BLaER1 treated with 17β-estradiol and CSF1 and Interleukin-3, amounts not matched to agents 10 nM and 100 nM (cell line): ENCODE measurements around the gene KLK2.
A peak's percentile ranks its signal among the peaks of the same experiment; 100 is the strongest.

Source experiments
- H3K27ac ChIP-seq, 11 experiments: shearing (Covaris generic); formaldehyde crosslinking; 2 replicates each; pipeline ENCODE4 v1.8.1; 2022
- H3K27me3 ChIP-seq, 11 experiments: shearing (Covaris generic); formaldehyde crosslinking; 2 replicates each; pipeline ENCODE4 v1.8.1; 2022
- H3K36me3 ChIP-seq, 11 experiments: shearing (Covaris generic); formaldehyde crosslinking; 2 replicates each; pipeline ENCODE4 v1.8.1; 2022
- H3K4me1 ChIP-seq, 10 experiments: shearing (Covaris generic); formaldehyde crosslinking; 2 replicates each; pipeline ENCODE4 v1.8.1; 2022
- H3K4me2 ChIP-seq, 11 experiments: shearing (Covaris generic); formaldehyde crosslinking; 2 replicates each; pipeline ENCODE4 v1.8.1; 2022
- H3K4me3 ChIP-seq, 10 experiments: shearing (Covaris generic); formaldehyde crosslinking; 2 replicates each; pipeline ENCODE4 v1.8.1; 2022
- H3K9ac ChIP-seq, 11 experiments: shearing (Covaris generic); formaldehyde crosslinking; 2 replicates each; pipeline ENCODE4 v1.8.1; 2022
- H3K9me3 ChIP-seq, 11 experiments: shearing (Covaris generic); formaldehyde crosslinking; replicated peaks in 1 of 11; 2 replicates each; pipeline ENCODE4 v1.8.1; 2022
- H4K20me1 ChIP-seq, 11 experiments: shearing (Covaris generic); formaldehyde crosslinking; 2 replicates each; pipeline ENCODE4 v1.8.1; 2022
- Cebpa-rat ChIP-seq, 11 experiments: shearing (Covaris generic); IDR thresholded peaks; 2 replicates each; pipeline ENCODE4 v1.8.1; 2022

KLK2 gene

GRCh38 chr19:50922317-50922853 is 49.1 kb downstream of the KLK2 start:
- Histone ChIP-seq H3K4me3 (no peak overlapping the region), H3K4me2 (peak overlapping the region; percentile 67 to 87 (median 78)), H3K4me1 (peaks cover 11 to 15% (median 12%) of the 10 kb centered on the region in 10 experiments), H3K9me3 (no peaks in the 10 kb centered on the region), H4K20me1 (no peaks in the 10 kb centered on the region), H3K9ac (peak overlapping the region in 2 of 11 experiments; percentile 10 to 22; a peak in 1 of 22 replicates), H3K27me3 (no peaks in the 10 kb centered on the region), H3K27ac (no peak overlapping the region), H3K36me3 (no peaks in the 10 kb centered on the region)
- no peak for TF ChIP-seq Cebpa-rat (IDR thresholded peaks at IDR 0.05)

GRCh38 chr19:50924586-50924985 is 51.3 kb downstream of the KLK2 start:
- Histone ChIP-seq H3K27me3 (no peaks in the 10 kb centered on the region), H3K27ac (no peak overlapping the region), H3K9me3 (no peaks in the 10 kb centered on the region), H4K20me1 (no peaks in the 10 kb centered on the region), H3K4me1 (peaks cover 11 to 15% (median 12%) of the 10 kb centered on the region in 10 experiments), H3K9ac (no peak overlapping the region), H3K36me3 (no peaks in the 10 kb centered on the region), H3K4me3 (no peak overlapping the region), H3K4me2 (no peak overlapping the region)
- no peak for TF ChIP-seq Cebpa-rat (IDR thresholded peaks at IDR 0.05)

- Histone ChIP-seq H3K36me3 (no peaks in the 10 kb centered on the region), H3K9me3 (no peaks in the 10 kb centered on the region), H4K20me1 (no peaks in the 10 kb centered on the region), H3K4me3 (no peak overlapping the region), H3K4me2 (no peak overlapping the region), H3K27ac (no peak overlapping the region), H3K4me1 (peaks cover 11 to 15% (median 12%) of the 10 kb centered on the region in 10 experiments), H3K27me3 (no peaks in the 10 kb centered on the region), H3K9ac (no peak overlapping the region)
- no peak for TF ChIP-seq Cebpa-rat (IDR thresholded peaks at IDR 0.05)
Measured at GRCh38 chr19:50925734-50926133, 52.5 kb downstream of the KLK2 start.

- no peak for TF ChIP-seq Cebpa-rat (IDR thresholded peaks at IDR 0.05)
- H3K27ac ChIP-seq: no peak overlapping the region
- H3K4me3 ChIP-seq: no peak overlapping the region
- no peaks in the 10 kb centered on the region for H4K20me1 ChIP-seq
- H3K9me3 ChIP-seq: no peaks in the 10 kb centered on the region
- H3K4me1 ChIP-seq: peaks cover 10 to 15% (median 11%) of the 10 kb centered on the region in 10 experiments
- H3K27me3 ChIP-seq: no peaks in the 10 kb centered on the region
- no peak overlapping the region for H3K4me2 ChIP-seq
- H3K36me3 ChIP-seq: no peaks in the 10 kb centered on the region
- no peak overlapping the region for H3K9ac ChIP-seq
Measured at GRCh38 chr19:50926144-50926543, 52.9 kb downstream of the KLK2 start.

GRCh38 chr19:50928831-50929230 is 55.6 kb downstream of the KLK2 start:
- H4K20me1 ChIP-seq: no peaks in the 10 kb centered on the region
- no peaks in the 10 kb centered on the region for H3K9me3 ChIP-seq
- no peaks in the 10 kb centered on the region for H3K27me3 ChIP-seq
- H3K4me2 ChIP-seq: no peak overlapping the region
- H3K27ac ChIP-seq: no peak overlapping the region
- no peak for TF ChIP-seq Cebpa-rat (IDR thresholded peaks at IDR 0.05)
- H3K9ac ChIP-seq: no peak overlapping the region
- no peak overlapping the region for H3K4me3 ChIP-seq
- H3K4me1 ChIP-seq: peaks cover 0 to 6% (median 0%) of the 10 kb centered on the region in 10 experiments; a peak in 4 of 20 replicates
- H3K36me3 ChIP-seq: no peaks in the 10 kb centered on the region
